PC-3 (cell line): Measurements from ENCODE around the gene MACROD2.

Experiments used
- CTCF ChIP-seq: fragments of 300-600 bp; sonication (generic); conservative IDR thresholded peaks from 2 replicates; pipeline ENCODE4 v1.5.1; 2017; ENCODE audit warnings: antibody characterized with exemption, low read depth, mild to moderate bottlenecking, low read length
- EZH2 ChIP-seq: fragments of 300-600 bp; sonication (generic); IDR thresholded peaks from one replicate; pipeline ENCODE4 v1.6.1; 2017; ENCODE audit warnings: antibody characterized with exemption, mild to moderate bottlenecking, low read length; ENCODE audit not compliant: unreplicated experiment
- EZH2phosphoT487 ChIP-seq: fragments of 300-600 bp; sonication (generic); IDR thresholded peaks from 2 replicates; pipeline ENCODE4 v1.6.1; 2018; ENCODE audit warnings: mild to moderate bottlenecking, antibody characterized with exemption, low read length, borderline replicate concordance

GRCh38 chr20:15039088-15039752, 1043.9 kb downstream of the MACROD2 start:
- no peak for TF ChIP-seq CTCF
- TF ChIP-seq EZH2 = no peak
- TF ChIP-seq EZH2phosphoT487 = no peak
